Progenitor cell of endocrine pancreas (in vitro differentiated cells): ENCODE results near the gene MRGPRX4. TPM values are rescaled to one million over a fixed set of nuclear protein-coding genes. Genes with fewer than 3 reads are reported as not detected.

Source experiments
- DNase-seq: peaks from one replicate; pipeline ENCODE4 v3.0.0; 2021; ENCODE audit warnings: low spot score; ENCODE audit not compliant: unreplicated experiment
- H3K27ac Mint-ChIP-seq: 2 replicates; pipeline ENCODE4 v1.8.0; 2021; ENCODE audit warnings: mild to moderate bottlenecking, moderate library complexity, mixed read lengths
- H3K27me3 Mint-ChIP-seq: 2 replicates; pipeline ENCODE4 v1.8.0; 2021; ENCODE audit warnings: mixed read lengths
- H3K36me3 Mint-ChIP-seq: 2 replicates; pipeline ENCODE4 v1.8.0; 2022; ENCODE audit warnings: mixed read lengths; ENCODE audit not compliant: insufficient read depth
- H3K4me1 Mint-ChIP-seq: 2 replicates; pipeline ENCODE4 v1.8.0; 2021; ENCODE audit warnings: low read depth, mixed read lengths
- H3K4me3 Mint-ChIP-seq: 2 replicates; pipeline ENCODE4 v1.8.0; 2021; ENCODE audit warnings: low read depth, mild to moderate bottlenecking, moderate library complexity, mixed read lengths
- H3K9me3 Mint-ChIP-seq: 2 replicates; pipeline ENCODE4 v1.8.0; 2021; ENCODE audit warnings: low read depth, mixed read lengths
- total RNA-seq: library from RNA; stranded (reverse); gene quantifications from 2 replicates; pipeline ENCODE4 v1.2.1, GENCODE V29; 2021
- TF ChIP-seq, protein P1 (sequence below): fragments of 200-600 bp; sonication (generic); IDR thresholded peaks from one replicate; pipeline ENCODE4 v1.5.0; 2021; ENCODE audit warnings: antibody characterized with exemption, mild to moderate bottlenecking; ENCODE audit not compliant: unreplicated experiment

MRGPRX4 gene
- total RNA-seq, 1 donor from 2014 or later = not detected

DNA sequence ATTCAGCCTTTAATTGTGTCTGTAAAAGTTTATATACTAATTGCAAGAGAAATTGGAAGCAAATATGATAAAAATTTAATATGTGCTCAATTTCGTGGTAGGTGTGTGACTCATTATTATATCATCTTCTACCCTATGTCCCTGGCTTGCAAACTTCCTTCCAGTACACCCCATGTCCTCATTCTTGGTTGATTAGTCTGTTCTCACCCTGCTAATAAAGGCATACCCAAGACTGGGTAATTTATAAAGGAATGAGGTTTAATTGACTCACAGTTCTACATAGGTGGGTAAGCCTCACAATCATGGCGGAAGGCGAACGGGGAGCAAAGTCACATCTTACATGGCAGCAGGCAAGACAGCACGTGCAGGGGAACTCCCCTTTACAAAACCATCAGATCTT is 28.4 kb upstream of the MRGPRX4 start:
- TF ChIP-seq, protein P1, sequence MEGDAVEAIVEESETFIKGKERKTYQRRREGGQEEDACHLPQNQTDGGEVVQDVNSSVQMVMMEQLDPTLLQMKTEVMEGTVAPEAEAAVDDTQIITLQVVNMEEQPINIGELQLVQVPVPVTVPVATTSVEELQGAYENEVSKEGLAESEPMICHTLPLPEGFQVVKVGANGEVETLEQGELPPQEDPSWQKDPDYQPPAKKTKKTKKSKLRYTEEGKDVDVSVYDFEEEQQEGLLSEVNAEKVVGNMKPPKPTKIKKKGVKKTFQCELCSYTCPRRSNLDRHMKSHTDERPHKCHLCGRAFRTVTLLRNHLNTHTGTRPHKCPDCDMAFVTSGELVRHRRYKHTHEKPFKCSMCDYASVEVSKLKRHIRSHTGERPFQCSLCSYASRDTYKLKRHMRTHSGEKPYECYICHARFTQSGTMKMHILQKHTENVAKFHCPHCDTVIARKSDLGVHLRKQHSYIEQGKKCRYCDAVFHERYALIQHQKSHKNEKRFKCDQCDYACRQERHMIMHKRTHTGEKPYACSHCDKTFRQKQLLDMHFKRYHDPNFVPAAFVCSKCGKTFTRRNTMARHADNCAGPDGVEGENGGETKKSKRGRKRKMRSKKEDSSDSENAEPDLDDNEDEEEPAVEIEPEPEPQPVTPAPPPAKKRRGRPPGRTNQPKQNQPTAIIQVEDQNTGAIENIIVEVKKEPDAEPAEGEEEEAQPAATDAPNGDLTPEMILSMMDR = no peak
- peaks cover 57% of the 10 kb centered on the region for H3K27me3 Mint-ChIP-seq
- DNase-seq = no peak
- no peak overlapping the region for H3K27ac Mint-ChIP-seq
- no peaks in the 10 kb centered on the region for H3K4me1 Mint-ChIP-seq
- H3K4me3 Mint-ChIP-seq = no peak overlapping the region
- H3K9me3 Mint-ChIP-seq = no peaks in the 10 kb centered on the region
- no peaks in the 10 kb centered on the region for H3K36me3 Mint-ChIP-seq

DNA sequence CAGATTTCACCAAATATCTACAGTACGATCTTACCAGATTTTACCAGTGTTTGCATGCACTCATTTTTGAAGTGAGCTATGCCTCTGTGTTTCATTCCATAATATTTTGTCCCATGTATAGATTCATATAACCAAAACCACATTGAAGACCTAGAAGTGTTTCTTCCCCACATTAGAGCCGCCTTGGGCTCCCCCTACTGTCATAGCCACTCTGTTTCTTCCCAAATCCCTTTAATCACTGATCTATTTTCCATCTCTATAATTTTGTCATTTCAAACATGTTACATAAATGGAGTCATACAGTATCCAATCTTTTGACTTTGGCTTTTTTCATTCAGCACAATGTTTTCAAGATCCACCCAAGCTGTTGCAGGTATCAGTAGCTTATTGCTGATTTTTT is 27.6 kb upstream of the MRGPRX4 start:
- DNase-seq = no peak
- H3K4me1 Mint-ChIP-seq = no peaks in the 10 kb centered on the region
- H3K9me3 Mint-ChIP-seq = no peaks in the 10 kb centered on the region
- peaks cover 55% of the 10 kb centered on the region for H3K27me3 Mint-ChIP-seq
- TF ChIP-seq, protein P1 = peak; percentile 23
- no peak overlapping the region for H3K4me3 Mint-ChIP-seq
- H3K27ac Mint-ChIP-seq = no peak overlapping the region
- H3K36me3 Mint-ChIP-seq = no peaks in the 10 kb centered on the region

DNA sequence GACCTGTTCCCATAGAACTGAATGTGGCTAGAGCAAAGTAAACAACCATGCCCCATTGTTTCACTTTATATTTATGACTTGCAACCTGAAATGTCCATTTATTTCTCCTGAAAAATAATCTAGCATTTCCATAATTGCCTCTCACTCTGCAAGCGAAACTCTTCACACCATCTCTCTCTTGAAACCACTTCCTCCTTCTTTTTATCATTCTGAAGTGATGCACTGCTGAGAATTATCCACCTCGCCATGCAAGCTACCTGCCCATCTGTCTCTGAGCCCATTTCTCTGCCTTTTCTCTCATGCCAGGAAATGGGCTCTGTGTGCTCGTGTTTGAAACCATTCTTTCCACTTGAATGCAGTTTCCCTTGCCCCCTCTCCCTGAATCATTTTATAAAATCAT is 26.8 kb upstream of the MRGPRX4 start:
- H3K9me3 Mint-ChIP-seq = no peaks in the 10 kb centered on the region
- no peak overlapping the region for H3K4me3 Mint-ChIP-seq
- peaks cover 55% of the 10 kb centered on the region for H3K27me3 Mint-ChIP-seq
- no peak for DNase-seq
- TF ChIP-seq, protein P1 = no peak
- no peak overlapping the region for H3K27ac Mint-ChIP-seq
- H3K4me1 Mint-ChIP-seq = no peaks in the 10 kb centered on the region
- H3K36me3 Mint-ChIP-seq = no peaks in the 10 kb centered on the region

DNA sequence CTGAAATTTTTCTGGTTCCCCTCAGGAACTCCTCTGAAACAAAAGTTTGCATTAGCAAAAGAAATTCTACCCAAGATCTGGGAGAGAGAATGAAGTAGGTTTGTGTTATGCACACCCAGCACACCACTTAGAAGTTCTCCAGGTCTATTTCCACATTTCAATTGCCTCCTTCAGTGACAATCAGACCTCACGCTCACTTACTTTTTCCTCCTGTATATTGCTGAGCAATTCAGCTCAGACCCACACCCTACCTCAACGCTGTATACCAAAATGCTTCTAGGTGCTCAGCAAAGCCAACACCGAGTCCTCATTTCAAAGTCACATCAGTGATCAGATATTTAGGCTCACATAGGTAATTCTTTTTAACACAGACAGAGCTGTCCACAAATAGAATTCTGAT is 21.1 kb upstream of the MRGPRX4 start:
- no peak for DNase-seq
- Mint-ChIP-seq H3K27me3 (peaks cover 49% of the 10 kb centered on the region), H3K9me3 (no peaks in the 10 kb centered on the region), H3K4me3 (no peak overlapping the region), H3K36me3 (no peaks in the 10 kb centered on the region), H3K27ac (no peak overlapping the region), H3K4me1 (no peaks in the 10 kb centered on the region)
- TF ChIP-seq, protein P1 = no peak

DNA sequence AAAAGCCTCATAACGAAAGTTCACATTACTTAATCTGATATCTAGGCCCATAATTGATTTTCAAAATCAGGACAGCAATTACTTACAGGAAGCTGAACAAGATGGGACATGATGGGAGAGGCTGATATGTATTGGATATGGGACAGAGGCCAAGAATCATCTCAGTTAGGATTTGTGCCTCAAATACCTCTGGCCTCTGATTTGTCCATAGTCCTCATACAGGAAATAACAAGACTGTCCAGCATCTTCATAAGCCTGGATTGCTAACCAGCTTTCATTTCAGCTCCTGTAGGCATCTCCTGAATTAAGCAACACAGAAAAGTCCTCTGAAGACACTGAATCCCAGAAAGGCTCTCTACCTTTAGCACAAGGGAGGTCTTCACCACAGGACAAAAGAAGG is 4.3 kb upstream of the MRGPRX4 start:
- Mint-ChIP-seq H3K27me3 (peaks cover 54% of the 10 kb centered on the region), H3K27ac (no peak overlapping the region), H3K36me3 (no peaks in the 10 kb centered on the region)

More for the DNA sequence above, 4.3 kb upstream of the MRGPRX4 start:
- Mint-ChIP-seq H3K4me1 (no peaks in the 10 kb centered on the region), H3K4me3 (no peak overlapping the region), H3K9me3 (peaks cover 6% of the 10 kb centered on the region)
- TF ChIP-seq, protein P1 = no peak
- DNase-seq = no peak
